WTC11 (cell line): ENCODE measurements around the gene TLR5.

ENCODE experiments used
- AR ChIP-seq: fragments of 250-450 bp; sonication (Bioruptor Pico); IDR thresholded peaks from 2 replicates; pipeline ENCODE4 v1.9.0; 2021; ENCODE audit warnings: mild to moderate bottlenecking
- CREM ChIP-seq: sonication (generic); formaldehyde crosslinking; IDR thresholded peaks from 2 replicates; pipeline ENCODE4 v1.8.1; 2022; ENCODE audit warnings: mild to moderate bottlenecking, missing genetic modification reagents, moderate library complexity
- CTCF ChIP-seq: fragments of 200-600 bp; IDR thresholded peaks from 2 replicates; pipeline ENCODE4 v1.8.0; 2022; ENCODE audit warnings: antibody characterized with exemption
- FOXP1 ChIP-seq: sonication (generic); formaldehyde crosslinking; IDR thresholded peaks from 2 replicates; pipeline ENCODE4 v1.8.0; 2022; ENCODE audit warnings: missing genetic modification reagents, mild to moderate bottlenecking, moderate library complexity, borderline replicate concordance
- MYBL2 ChIP-seq: sonication (generic); formaldehyde crosslinking; IDR thresholded peaks from 2 replicates; pipeline ENCODE4 v1.8.1; 2023; ENCODE audit warnings: mild to moderate bottlenecking, moderate library complexity, missing genetic modification reagents
- SMAD3 ChIP-seq: sonication (generic); formaldehyde crosslinking; IDR thresholded peaks from 2 replicates; pipeline ENCODE4 v1.8.0; 2022; ENCODE audit warnings: missing genetic modification reagents, mild to moderate bottlenecking, borderline replicate concordance
- SP1 ChIP-seq: sonication (generic); formaldehyde crosslinking; conservative IDR thresholded peaks from 2 replicates; pipeline ENCODE4 v1.8.1; 2022; ENCODE audit warnings: missing genetic modification reagents
- USF1 ChIP-seq: sonication (generic); formaldehyde crosslinking; IDR thresholded peaks from 2 replicates; pipeline ENCODE4 v1.8.0; 2022; ENCODE audit warnings: mild to moderate bottlenecking, missing genetic modification reagents
- ZBTB21 ChIP-seq: sonication (generic); formaldehyde crosslinking; IDR thresholded peaks from 2 replicates; pipeline ENCODE4 v1.8.1; 2023; ENCODE audit warnings: mild to moderate bottlenecking, missing genetic modification reagents, borderline replicate concordance

GRCh38 chr1:223137455-223138085, 5.5 kb downstream of the TLR5 start:
- TF ChIP-seq FOXP1: no peak
- no peak for TF ChIP-seq CTCF
- no peak for TF ChIP-seq SMAD3 (CRISPR knock-in tag)
- TF ChIP-seq SP1 (CRISPR knock-in tag): no peak
- TF ChIP-seq MYBL2 (CRISPR knock-in tag): no peak
- no peak for TF ChIP-seq AR (CRISPR knock-in tag)
- no peak for TF ChIP-seq ZBTB21 (CRISPR knock-in tag)
- no peak for TF ChIP-seq CREM (CRISPR knock-in tag)
- no peak for TF ChIP-seq USF1 (CRISPR knock-in tag)
